HG03575 (cell line): ENCODE measurements around the gene DCP2.
A peak's percentile ranks its signal among the peaks of the same experiment; 100 is the strongest.

Experiments used
- ATAC-seq: cut with Tn5 transposase; IDR thresholded peaks from one replicate; pipeline ENCODE4 v1.9.1; 2021; ENCODE audit not compliant: unreplicated experiment, insufficient number of reproducible peaks, low FRiP score; ENCODE audit errors: extremely low read depth

The DCP2 gene

GRCh38 chr5:113000466-113000865 lies 23.9 kb downstream of the DCP2 start:
- no peak for ATAC-seq

- no peak for ATAC-seq
These were observed 25.8 kb downstream of the DCP2 start for GRCh38 chr5:113002423-113002822.

- ATAC-seq, result no peak
These were observed 27.2 kb downstream of the DCP2 start for GRCh38 chr5:113003763-113004162.

GRCh38 chr5:113005454-113005853 lies 28.9 kb downstream of the DCP2 start:
- ATAC-seq, result no peak

GRCh38 chr5:113017881-113018635 lies 41.5 kb downstream of the DCP2 start:
- no peak for ATAC-seq

- ATAC-seq, result no peak
These were observed 44.1 kb downstream of the DCP2 start for GRCh38 chr5:113020461-113021273.

- ATAC-seq, result peak; percentile 69
These were observed 46.1 kb downstream of the DCP2 start for GRCh38 chr5:113022661-113023060.

GRCh38 chr5:113024076-113024697 lies 47.6 kb downstream of the DCP2 start:
- ATAC-seq, result no peak

GRCh38 chr5:113025596-113025995 lies 49.0 kb downstream of the DCP2 start:
- no peak for ATAC-seq

- ATAC-seq, result no peak
These were observed 49.6 kb downstream of the DCP2 start for GRCh38 chr5:113026211-113026610.

- ATAC-seq, result no peak
These were observed 50.4 kb downstream of the DCP2 start for GRCh38 chr5:113027015-113027414.

- no peak for ATAC-seq
These were observed 50.8 kb downstream of the DCP2 start for GRCh38 chr5:113027431-113027830.

GRCh38 chr5:113029614-113030013 lies 53.0 kb downstream of the DCP2 start:
- no peak for ATAC-seq

GRCh38 chr5:113031104-113031503 lies 54.5 kb downstream of the DCP2 start:
- ATAC-seq, result no peak

GRCh38 chr5:113031557-113031956 lies 55.0 kb downstream of the DCP2 start:
- ATAC-seq, result no peak

GRCh38 chr5:113034182-113034773 lies 57.7 kb downstream of the DCP2 start:
- no peak for ATAC-seq

GRCh38 chr5:113035096-113035495 lies 58.5 kb downstream of the DCP2 start:
- ATAC-seq, result no peak

GRCh38 chr5:113036321-113036720 lies 59.7 kb downstream of the DCP2 start:
- no peak for ATAC-seq

- no peak for ATAC-seq
These were observed 60.2 kb downstream of the DCP2 start for GRCh38 chr5:113036826-113037225.

GRCh38 chr5:113038136-113038535 lies 61.5 kb downstream of the DCP2 start:
- no peak for ATAC-seq
